GM21447 (cell line): ENCODE measurements around the gene PCDH8.
A peak's percentile ranks its signal among the peaks of the same experiment; 100 is the strongest.

Experiments used
- ATAC-seq: cut with Tn5 transposase; IDR thresholded peaks from one replicate; pipeline ENCODE4 v1.9.1; 2021; ENCODE audit not compliant: unreplicated experiment

The PCDH8 gene

GRCh38 chr13:52815330-52815729, 33.1 kb downstream of the PCDH8 start:
- ATAC-seq: no peak

GRCh38 chr13:52812941-52813340, 35.5 kb downstream of the PCDH8 start:
- no peak for ATAC-seq

- ATAC-seq: no peak
These were observed 36.6 kb downstream of the PCDH8 start for GRCh38 chr13:52811841-52812240.

GRCh38 chr13:52810526-52810925, 37.9 kb downstream of the PCDH8 start:
- ATAC-seq: no peak

GRCh38 chr13:52810011-52810410, 38.4 kb downstream of the PCDH8 start:
- no peak for ATAC-seq

GRCh38 chr13:52809310-52809769, 39.1 kb downstream of the PCDH8 start:
- peak; percentile 80 for ATAC-seq

- no peak for ATAC-seq
These were observed 39.6 kb downstream of the PCDH8 start for GRCh38 chr13:52808842-52809219.

- ATAC-seq: no peak
These were observed 42.4 kb downstream of the PCDH8 start for GRCh38 chr13:52806029-52806428.

GRCh38 chr13:52804202-52804641, 44.2 kb downstream of the PCDH8 start:
- no peak for ATAC-seq

GRCh38 chr13:52800856-52801255, 47.6 kb downstream of the PCDH8 start:
- no peak for ATAC-seq

- ATAC-seq: no peak
These were observed 49.5 kb downstream of the PCDH8 start for GRCh38 chr13:52798770-52799430.

- ATAC-seq: no peak
These were observed 51.3 kb downstream of the PCDH8 start for GRCh38 chr13:52797176-52797575.

- no peak for ATAC-seq
These were observed 53.9 kb downstream of the PCDH8 start for GRCh38 chr13:52794589-52794988.

GRCh38 chr13:52793515-52794061, 54.9 kb downstream of the PCDH8 start:
- ATAC-seq: no peak
